GM20000 (cell line): ENCODE data around the gene FMNL2.

Experiments
- DNase-seq: peaks from one replicate; pipeline ENCODE4 v3.0.0; 2012; ENCODE audit warnings: low spot score
- CTCF ChIP-seq: IDR thresholded peaks from 2 replicates; pipeline ENCODE4 v1.5.1; 2012; ENCODE audit warnings: mild to moderate bottlenecking, control low read depth; ENCODE audit errors: extremely low read depth, missing control alignments

FMNL2 gene

GRCh38 chr2:152413228-152414030 is 78.5 kb downstream of the FMNL2 start:
- TF ChIP-seq CTCF, result no peak

DNA sequence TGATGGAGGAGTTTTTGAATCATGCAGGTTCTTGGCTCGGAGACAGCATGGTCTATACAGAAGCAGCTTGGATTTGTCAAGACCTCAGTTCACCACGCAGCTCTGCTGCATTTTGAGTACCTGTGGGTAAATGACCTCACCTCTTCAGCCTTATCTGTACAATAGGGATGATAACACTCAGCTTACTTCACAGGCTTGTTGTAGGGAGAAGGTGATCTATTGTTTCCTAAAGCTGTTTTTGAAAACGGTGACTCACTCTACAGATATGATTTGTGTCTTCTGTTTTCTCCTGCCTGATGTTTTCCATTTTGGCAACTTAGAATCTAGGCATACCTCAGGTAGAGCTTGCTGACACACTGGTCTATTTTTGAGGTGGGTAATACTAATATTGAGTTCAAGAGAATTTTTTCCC is 80.3 kb downstream of the FMNL2 start:
- DNase-seq, result no peak

More at GRCh38 chr2:152413228-152414030, 78.5 kb downstream of the FMNL2 start:
- no peak for DNase-seq

DNA sequence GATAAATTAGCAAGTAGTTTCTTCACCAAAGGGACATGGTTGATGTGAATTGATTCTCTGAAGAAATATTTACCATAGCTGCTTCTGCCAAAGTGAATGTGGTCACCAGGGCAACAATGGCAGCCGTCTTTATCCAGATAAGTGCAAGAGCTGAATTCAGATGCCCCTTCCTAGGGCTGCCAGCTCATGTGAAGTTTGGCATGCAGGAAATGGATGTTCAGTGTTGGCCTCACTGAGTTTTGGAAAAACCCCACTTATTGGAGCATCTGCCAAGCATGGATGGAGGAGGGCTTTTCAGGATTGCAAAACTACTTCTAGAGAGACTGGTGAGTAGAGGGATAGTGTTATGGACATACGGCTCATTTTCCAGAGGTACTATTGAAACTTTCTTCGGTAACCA is 80.8 kb downstream of the FMNL2 start:
- TF ChIP-seq CTCF, result no peak
- DNase-seq, result no peak

More for the DNA sequence above, 80.3 kb downstream of the FMNL2 start:
- TF ChIP-seq CTCF, result no peak

- TF ChIP-seq CTCF, result no peak
- DNase-seq, result no peak
Measured at GRCh38 chr2:152418688-152419087, 83.7 kb downstream of the FMNL2 start.

DNA sequence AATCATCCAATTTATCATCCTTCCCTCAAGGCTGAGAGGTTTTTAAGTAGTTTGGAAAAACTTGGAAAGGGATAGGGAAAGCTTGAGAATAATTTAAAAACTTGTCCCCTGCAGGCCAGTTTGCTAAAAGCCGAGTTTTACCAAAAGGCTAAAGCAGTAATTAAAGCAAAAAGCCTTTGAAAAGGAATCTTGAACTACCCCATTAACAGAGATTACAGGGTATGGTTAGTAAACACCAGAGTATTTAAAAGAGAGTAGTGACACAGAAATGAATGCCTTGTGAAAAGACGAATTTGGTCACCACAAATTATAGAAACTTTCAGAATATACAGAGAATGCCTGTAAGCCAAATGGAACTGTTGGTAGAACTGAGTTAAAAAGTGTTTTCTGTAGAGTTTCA is 85.0 kb downstream of the FMNL2 start:
- TF ChIP-seq CTCF, result no peak
- no peak for DNase-seq

DNA sequence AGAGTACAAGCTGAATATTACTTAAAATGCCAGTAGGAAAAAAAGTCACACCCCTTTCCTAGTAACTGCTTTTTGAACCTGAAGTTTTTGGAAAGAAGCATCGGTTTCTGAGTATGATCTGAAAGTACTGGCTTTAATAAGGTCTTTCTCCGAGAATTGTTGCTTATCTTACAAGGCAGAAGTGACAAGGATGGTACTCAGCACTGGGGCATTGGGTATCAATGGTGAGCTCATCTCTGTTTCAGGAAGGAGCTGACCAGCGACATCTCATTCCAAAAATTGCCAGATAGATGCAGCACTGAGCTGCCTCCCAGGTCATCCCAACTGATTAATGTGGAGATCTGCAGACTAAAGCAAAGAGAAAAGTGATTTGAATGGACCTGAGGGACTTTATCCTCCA is 85.4 kb downstream of the FMNL2 start:
- no peak for DNase-seq
- no peak for TF ChIP-seq CTCF

DNA sequence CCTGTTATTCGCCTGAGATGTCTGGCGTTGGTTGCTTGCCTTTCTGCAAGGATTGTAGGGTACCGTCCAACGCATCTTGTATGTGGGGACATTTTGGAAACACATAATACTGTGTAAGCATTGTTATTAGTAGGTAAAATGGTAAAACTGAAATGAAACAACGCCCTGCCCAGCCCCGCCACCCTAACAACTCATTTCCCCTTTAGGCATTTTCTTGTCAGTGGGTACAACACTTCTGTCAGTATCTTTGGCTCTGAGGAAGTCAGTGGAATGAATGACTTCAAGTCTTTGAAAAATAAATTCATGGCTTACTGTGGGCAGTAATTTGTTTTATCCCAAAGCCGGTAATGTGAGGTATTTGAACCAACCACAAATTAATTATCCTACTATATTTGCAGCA is 86.0 kb downstream of the FMNL2 start:
- DNase-seq, result no peak
- TF ChIP-seq CTCF, result no peak
